Memory B cell (primary cell): ENCODE measurements around the gene CACNB4.
A peak's percentile ranks its signal among the peaks of the same experiment; 100 is the strongest.

Experiments used
- ATAC-seq: fragments of 150-1000 bp; cut with Tn5 transposase; 2 replicates; pipeline ENCODE4 v1.10.0; 2021; ENCODE audit warnings: low read depth, mild to moderate bottlenecking, moderate library complexity
- DNase-seq, 2 donors: peaks; one replicate each; pipeline ENCODE4 v3.0.0; 2022; ENCODE audit warnings: low spot score in 2 of 2
- H3K27ac Mint-ChIP-seq: one replicate; pipeline ENCODE4 v1.8.0; 2022; ENCODE audit warnings: mild to moderate bottlenecking, moderate library complexity, mixed read lengths
- H3K27me3 Mint-ChIP-seq: one replicate; pipeline ENCODE4 v1.8.0; 2022; ENCODE audit warnings: mixed read lengths
- H3K36me3 Mint-ChIP-seq: one replicate; pipeline ENCODE4 v1.8.0; 2022; ENCODE audit warnings: mild to moderate bottlenecking, mixed read lengths
- H3K4me1 Mint-ChIP-seq: one replicate; pipeline ENCODE4 v1.8.0; 2022; ENCODE audit warnings: mixed read lengths
- H3K4me3 Mint-ChIP-seq: one replicate; pipeline ENCODE4 v1.8.0; 2022; ENCODE audit warnings: mild to moderate bottlenecking, moderate library complexity, mixed read lengths
- H3K9me3 Mint-ChIP-seq: one replicate; pipeline ENCODE4 v1.8.0; 2022; ENCODE audit warnings: mixed read lengths

The CACNB4 gene

DNA sequence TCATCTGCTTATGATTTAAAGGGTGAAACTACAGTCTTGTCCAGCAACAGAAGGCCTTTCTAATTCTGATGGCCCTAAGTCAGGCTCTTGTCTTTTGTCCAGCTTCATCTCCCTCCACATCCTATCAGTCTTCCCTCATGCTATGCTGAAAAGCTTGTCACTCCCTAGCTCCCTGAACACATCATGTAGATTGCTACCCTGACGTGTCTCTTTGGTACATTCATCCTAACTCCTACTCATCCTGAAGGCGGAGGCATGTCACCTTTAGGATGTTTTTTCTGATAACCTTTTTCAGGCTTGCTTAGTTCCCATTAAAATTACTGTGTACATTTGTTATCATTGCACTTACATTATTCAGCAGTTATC, 192.2 kb downstream of the CACNB4 start:
- ATAC-seq, result no peak
- no peak overlapping the region for H3K4me3 Mint-ChIP-seq
- peaks cover 1% of the 10 kb centered on the region for H3K27me3 Mint-ChIP-seq
- no peak for DNase-seq
- H3K36me3 Mint-ChIP-seq, result no peaks in the 10 kb centered on the region
- H3K4me1 Mint-ChIP-seq, result peaks cover 11% of the 10 kb centered on the region
- no peaks in the 10 kb centered on the region for H3K9me3 Mint-ChIP-seq
- H3K27ac Mint-ChIP-seq, result no peak overlapping the region

DNA sequence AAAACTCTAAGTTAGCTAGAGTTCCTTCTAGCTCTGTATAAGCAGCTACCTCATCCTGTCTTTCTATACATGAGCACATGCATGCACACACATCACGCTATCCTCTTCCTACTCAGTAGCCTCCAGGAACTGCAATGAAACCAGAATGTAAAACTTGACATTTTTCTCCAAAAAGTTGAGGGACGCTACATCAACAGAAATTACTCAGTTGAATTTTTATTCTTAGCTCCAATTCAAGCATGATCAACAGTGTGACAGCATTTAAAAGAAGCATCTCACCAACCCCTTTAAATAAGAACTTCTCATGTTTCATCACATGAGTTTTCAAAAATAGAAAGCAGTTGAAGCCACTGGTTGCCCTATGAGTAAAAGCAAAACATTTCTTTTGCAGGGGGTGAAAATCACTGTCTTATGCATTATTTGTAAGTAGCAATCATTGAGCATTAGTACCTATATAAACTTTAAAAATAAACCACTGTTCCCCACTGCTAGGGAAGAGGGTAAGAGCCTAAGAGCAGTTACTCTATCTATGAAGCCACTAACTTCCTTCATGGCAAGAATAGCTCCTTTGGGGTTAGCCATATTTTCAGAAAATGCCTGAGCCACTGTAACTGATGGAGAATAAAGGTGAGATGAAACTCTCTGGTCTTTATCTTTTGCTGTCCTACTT, 192.7 kb downstream of the CACNB4 start:
- Mint-ChIP-seq H3K4me1 (peaks cover 11% of the 10 kb centered on the region), H3K27ac (no peak overlapping the region), H3K9me3 (no peaks in the 10 kb centered on the region), H3K4me3 (no peak overlapping the region), H3K36me3 (no peaks in the 10 kb centered on the region), H3K27me3 (peaks cover 1% of the 10 kb centered on the region)
- DNase-seq, result no peak
- ATAC-seq, result no peak

DNA sequence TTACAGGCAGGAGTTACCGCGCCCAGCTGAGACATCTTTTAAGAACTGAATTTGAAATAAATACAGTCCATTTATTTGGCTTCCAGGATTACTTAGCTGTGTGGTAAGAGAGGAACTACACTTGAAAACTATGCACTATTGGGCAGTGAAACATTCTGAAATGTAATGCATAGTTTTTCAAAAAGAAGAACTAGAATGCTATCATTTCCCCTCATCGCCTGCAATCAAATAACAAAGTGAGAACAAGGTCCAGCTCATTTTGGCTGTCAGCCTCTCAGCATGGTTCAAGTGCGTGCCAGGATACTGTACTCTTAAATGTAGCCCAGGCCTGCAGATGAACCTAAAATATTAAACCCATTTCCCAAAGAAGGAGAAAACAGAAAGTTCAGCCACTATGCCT, 194.0 kb downstream of the CACNB4 start:
- ATAC-seq, result no peak
- peak overlapping the region; percentile 15 for H3K27ac Mint-ChIP-seq
- H3K36me3 Mint-ChIP-seq, result no peaks in the 10 kb centered on the region
- H3K27me3 Mint-ChIP-seq, result peaks cover 1% of the 10 kb centered on the region
- no peaks in the 10 kb centered on the region for H3K9me3 Mint-ChIP-seq
- H3K4me3 Mint-ChIP-seq, result no peak overlapping the region
- no peak for DNase-seq
- H3K4me1 Mint-ChIP-seq, result peaks cover 11% of the 10 kb centered on the region

DNA sequence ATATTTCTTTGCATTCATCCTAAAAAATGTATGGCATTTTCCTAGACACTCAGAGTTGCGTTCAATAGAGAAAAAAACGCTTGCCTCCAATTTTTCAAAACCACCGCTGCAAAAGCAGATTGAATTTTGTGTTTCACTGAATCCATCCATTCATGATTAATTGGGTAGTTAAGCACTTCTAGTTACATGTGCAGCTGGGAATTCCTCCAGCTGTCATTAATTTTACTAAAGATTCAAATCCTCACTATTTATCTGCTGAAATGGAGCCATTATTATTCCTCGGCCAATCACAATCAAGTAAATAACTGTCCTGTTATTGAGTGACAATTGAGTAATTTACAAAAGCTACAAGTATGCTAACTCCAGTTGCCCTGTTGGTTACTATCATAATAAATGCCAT, 194.8 kb downstream of the CACNB4 start:
- Mint-ChIP-seq H3K36me3 (no peaks in the 10 kb centered on the region), H3K4me3 (no peak overlapping the region), H3K27me3 (peaks cover 1% of the 10 kb centered on the region), H3K9me3 (no peaks in the 10 kb centered on the region), H3K27ac (no peak overlapping the region), H3K4me1 (peaks cover 11% of the 10 kb centered on the region)
- DNase-seq (no peak), ATAC-seq (no peak)

DNA sequence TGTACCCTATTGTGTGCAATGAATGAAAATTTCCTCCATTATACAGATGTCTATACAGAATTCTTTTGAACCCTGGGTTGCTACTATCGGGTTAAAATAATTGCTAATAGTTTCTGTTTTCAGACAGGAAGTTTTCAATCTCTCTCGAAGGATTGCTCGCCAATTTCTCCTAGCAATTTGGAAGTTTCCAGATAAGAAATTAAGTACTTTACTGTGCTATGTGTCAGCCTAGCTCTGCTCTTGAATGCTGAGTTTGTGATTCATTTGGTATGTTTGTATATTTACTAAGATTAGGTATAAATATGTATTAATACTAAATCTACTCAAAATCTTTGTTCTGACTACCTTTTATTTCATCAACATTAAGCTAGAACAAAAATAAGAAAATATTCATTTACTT, 196.0 kb downstream of the CACNB4 start:
- H3K27me3 Mint-ChIP-seq, result peaks cover 1% of the 10 kb centered on the region
- no peak overlapping the region for H3K4me3 Mint-ChIP-seq
- no peaks in the 10 kb centered on the region for H3K9me3 Mint-ChIP-seq
- H3K27ac Mint-ChIP-seq, result no peak overlapping the region
- ATAC-seq, result no peak
- peaks cover 11% of the 10 kb centered on the region for H3K4me1 Mint-ChIP-seq
- no peak for DNase-seq
- no peaks in the 10 kb centered on the region for H3K36me3 Mint-ChIP-seq

DNA sequence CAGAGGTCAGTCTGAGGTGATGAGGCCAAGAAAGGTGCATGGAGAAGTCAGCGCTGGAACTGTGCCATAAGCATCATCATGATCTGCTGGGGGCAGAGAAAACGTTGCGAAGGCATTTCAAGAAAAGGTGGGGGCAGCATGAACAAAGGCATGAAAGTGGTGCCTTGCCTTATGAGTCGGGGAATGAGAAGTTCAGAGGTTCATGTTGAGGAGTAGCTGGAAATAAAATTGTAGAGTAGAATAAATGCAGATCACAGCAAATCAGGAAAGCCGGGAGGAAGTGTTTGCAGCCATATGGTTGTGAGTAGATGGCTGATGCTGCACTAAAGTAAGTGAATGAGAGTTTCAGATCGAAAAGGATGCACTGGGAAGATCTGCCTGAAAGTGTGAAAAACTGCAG, 198.5 kb downstream of the CACNB4 start:
- no peak for DNase-seq

DNA sequence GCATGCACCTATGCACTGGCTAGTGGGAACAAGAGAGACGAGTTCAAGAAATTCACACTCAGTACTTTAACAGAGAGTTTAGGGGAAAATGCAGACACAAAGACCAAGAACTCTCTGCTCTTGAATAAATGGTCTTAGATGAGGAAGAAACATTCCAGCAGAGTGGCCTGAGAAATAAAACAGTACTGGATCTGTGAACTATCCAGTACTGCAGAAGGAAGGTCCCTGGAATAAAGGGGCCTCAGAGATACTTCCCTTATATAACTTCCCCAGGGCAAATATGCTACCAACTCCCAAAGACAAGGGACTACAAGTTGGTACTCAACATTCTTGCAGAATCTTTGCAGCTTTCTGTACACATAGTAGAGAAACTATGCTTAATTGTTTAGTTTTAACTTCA, 199.7 kb downstream of the CACNB4 start:
- Mint-ChIP-seq H3K27me3 (peaks cover 1% of the 10 kb centered on the region), H3K4me3 (no peak overlapping the region), H3K27ac (no peak overlapping the region), H3K4me1 (no peaks in the 10 kb centered on the region), H3K9me3 (peaks cover 5% of the 10 kb centered on the region), H3K36me3 (peaks cover 4% of the 10 kb centered on the region)
- DNase-seq, result no peak
- no peak for ATAC-seq

More for the DNA sequence above, 198.5 kb downstream of the CACNB4 start:
- Mint-ChIP-seq H3K4me3 (no peak overlapping the region), H3K27me3 (peaks cover 1% of the 10 kb centered on the region), H3K36me3 (no peaks in the 10 kb centered on the region), H3K27ac (no peak overlapping the region), H3K9me3 (no peaks in the 10 kb centered on the region), H3K4me1 (peaks cover 5% of the 10 kb centered on the region)
- no peak for ATAC-seq

DNA sequence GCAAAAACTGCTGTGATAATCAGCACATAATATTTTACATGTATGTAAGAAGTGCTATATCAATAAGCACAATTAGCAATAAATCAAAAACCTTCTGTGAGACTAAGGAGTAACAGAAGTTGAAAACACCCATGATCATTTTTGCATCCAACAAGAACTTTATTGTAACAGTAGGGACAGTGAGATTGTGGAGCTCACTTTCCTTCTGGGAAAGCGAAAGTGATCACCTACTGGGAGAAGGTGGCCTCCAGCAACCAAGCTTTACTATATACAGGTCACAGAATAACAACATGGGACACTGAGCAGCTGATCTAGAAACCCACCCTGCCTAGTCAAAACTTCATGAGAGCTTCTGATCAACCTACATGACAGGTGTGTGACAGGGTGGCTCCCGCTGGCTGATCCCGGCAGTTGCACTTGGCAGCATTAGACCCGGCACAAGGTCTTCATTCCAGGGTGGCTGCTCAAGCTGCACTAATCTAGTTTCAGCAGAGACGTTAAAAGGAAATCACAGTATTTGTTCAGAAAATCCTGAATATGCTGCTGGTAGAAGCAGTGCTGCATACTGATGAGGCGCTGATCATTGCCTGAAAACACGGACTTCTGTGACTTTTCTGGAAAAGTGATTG, 207.2 kb downstream of the CACNB4 start:
- peaks cover 4% of the 10 kb centered on the region for H3K36me3 Mint-ChIP-seq
- DNase-seq, result no peak
- ATAC-seq, result no peak
- H3K27ac Mint-ChIP-seq, result no peak overlapping the region
- H3K4me1 Mint-ChIP-seq, result peaks cover 2% of the 10 kb centered on the region
- no peak overlapping the region for H3K4me3 Mint-ChIP-seq
- no peaks in the 10 kb centered on the region for H3K27me3 Mint-ChIP-seq
- peaks cover 5% of the 10 kb centered on the region for H3K9me3 Mint-ChIP-seq

DNA sequence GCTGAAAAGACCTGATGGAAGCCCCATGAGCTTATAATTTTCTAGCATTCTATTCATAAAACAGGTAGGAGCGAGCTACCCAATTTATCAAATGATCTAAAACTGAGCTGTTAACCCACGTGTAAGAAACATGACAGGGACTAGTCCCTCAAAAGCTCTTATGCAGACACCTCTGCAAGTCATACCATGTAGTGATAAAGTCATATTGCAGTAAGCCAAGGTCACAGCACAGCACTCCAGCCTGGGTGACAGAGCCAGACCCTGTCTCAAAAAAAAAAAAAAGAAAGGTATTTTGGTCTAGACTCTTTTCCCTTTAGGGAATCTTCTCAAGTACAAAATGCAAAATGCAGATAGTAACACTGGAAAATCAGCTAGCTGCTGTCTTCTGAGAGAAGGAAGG, 211.7 kb downstream of the CACNB4 start:
- DNase-seq (no peak), ATAC-seq (no peak)
- Mint-ChIP-seq H3K4me3 (no peak overlapping the region), H3K27ac (no peak overlapping the region), H3K4me1 (peaks cover 4% of the 10 kb centered on the region), H3K27me3 (peaks cover 2% of the 10 kb centered on the region), H3K36me3 (no peaks in the 10 kb centered on the region), H3K9me3 (no peaks in the 10 kb centered on the region)

DNA sequence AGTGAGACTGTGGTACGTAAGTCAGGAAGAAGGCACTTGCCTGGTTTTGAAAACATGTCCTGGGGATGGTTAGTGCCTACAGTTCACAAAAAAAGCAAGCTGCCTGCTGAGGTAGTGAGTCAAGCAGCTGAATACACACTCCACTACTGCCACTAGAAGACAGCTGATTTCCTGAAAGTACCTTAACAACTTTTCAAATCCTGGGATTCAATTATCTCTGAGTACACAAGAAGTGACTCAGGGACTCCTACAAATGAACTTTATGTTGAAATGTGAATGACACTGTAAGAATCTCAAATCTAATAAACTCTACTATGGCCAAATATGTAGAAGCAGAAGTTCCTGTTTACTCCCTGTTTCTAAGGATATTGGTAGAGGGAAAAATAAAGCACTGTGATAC, 212.6 kb downstream of the CACNB4 start:
- no peak for DNase-seq
- no peak for ATAC-seq
- H3K9me3 Mint-ChIP-seq, result no peaks in the 10 kb centered on the region
- peaks cover 2% of the 10 kb centered on the region for H3K27me3 Mint-ChIP-seq
- no peak overlapping the region for H3K27ac Mint-ChIP-seq
- no peak overlapping the region for H3K4me3 Mint-ChIP-seq
- peaks cover 4% of the 10 kb centered on the region for H3K4me1 Mint-ChIP-seq
- no peaks in the 10 kb centered on the region for H3K36me3 Mint-ChIP-seq

DNA sequence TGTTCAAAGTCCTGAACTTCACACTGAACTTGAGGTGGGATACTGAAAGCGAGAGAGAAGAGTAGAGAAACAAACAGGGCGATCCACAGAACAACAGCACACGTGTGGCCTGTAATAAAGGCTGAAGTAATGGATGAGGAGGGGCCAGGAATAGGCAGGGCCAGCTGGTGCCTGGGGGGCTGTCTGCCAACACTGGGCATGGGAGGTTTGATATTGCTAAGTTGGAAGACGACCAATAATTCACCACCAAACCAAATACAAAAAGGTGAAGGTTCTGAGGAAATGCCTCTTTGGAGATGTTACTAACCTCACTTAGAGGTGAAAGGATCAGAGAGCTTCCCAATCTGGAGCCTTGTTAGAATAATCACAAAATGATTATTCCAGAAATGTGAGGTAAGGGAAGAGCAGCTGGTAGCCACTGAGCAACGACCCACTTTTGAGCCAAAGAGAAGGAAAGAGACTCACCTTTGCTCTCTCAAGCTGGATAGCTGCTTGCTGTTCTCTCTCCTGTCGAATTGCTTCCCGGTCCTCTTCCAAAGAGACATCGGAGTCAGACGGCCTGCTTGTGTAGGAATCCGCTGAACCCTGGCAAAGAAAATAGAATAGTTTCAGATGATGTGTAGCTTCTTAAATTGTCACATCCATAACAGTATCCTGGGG, 215.9 kb downstream of the CACNB4 start:
- Mint-ChIP-seq H3K27ac (no peak overlapping the region), H3K36me3 (no peaks in the 10 kb centered on the region), H3K4me3 (no peak overlapping the region), H3K27me3 (peaks cover 2% of the 10 kb centered on the region), H3K9me3 (no peaks in the 10 kb centered on the region), H3K4me1 (peaks cover 10% of the 10 kb centered on the region)
- DNase-seq (no peak), ATAC-seq (no peak)

DNA sequence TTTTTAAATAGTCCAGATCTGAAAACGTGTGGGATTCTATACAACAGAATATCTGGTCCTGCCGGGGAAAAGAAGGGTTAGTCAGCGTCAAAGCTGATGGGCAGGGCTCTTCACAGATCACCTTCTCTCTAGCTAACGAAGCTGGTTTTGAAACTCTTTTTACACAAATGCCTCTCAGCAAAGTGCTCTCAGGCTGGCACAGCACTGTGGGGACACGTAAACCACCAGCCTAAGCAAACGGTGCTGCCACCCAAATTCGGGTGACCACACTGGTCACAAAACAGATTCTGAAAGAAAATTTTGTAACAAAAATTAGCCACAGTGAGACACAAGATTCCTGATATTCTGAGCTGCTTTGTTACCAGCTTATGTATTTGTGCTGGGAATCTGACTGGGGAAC, 217.5 kb downstream of the CACNB4 start:
- Mint-ChIP-seq H3K27ac (no peak overlapping the region), H3K27me3 (peaks cover 2% of the 10 kb centered on the region), H3K4me3 (no peak overlapping the region), H3K4me1 (peaks cover 6% of the 10 kb centered on the region), H3K36me3 (no peaks in the 10 kb centered on the region), H3K9me3 (no peaks in the 10 kb centered on the region)
- DNase-seq, result no peak
- ATAC-seq, result no peak

DNA sequence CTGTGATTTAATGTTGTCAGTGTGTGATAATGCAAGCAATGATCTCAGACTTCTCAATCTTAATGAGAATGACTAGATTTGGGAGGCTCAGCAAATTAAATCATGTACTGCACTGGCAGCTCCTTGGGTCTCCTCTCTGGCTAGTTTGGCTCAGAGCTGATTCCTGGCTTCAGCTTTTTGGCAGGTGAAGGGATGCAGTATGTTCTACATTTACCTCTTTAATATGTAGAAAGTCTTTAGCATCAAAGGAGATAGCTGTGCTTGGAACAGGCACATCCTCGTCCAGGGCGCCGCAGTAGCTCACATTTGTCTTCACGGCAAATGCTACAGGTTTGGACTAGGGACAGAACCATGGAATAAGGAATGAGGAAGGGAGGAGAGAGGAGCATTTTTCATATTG, 218.3 kb downstream of the CACNB4 start:
- ATAC-seq, result no peak
- no peaks in the 10 kb centered on the region for H3K9me3 Mint-ChIP-seq
- H3K4me1 Mint-ChIP-seq, result peaks cover 6% of the 10 kb centered on the region
- no peaks in the 10 kb centered on the region for H3K36me3 Mint-ChIP-seq
- DNase-seq, result no peak
- no peak overlapping the region for H3K4me3 Mint-ChIP-seq
- H3K27ac Mint-ChIP-seq, result no peak overlapping the region
- H3K27me3 Mint-ChIP-seq, result peaks cover 2% of the 10 kb centered on the region

DNA sequence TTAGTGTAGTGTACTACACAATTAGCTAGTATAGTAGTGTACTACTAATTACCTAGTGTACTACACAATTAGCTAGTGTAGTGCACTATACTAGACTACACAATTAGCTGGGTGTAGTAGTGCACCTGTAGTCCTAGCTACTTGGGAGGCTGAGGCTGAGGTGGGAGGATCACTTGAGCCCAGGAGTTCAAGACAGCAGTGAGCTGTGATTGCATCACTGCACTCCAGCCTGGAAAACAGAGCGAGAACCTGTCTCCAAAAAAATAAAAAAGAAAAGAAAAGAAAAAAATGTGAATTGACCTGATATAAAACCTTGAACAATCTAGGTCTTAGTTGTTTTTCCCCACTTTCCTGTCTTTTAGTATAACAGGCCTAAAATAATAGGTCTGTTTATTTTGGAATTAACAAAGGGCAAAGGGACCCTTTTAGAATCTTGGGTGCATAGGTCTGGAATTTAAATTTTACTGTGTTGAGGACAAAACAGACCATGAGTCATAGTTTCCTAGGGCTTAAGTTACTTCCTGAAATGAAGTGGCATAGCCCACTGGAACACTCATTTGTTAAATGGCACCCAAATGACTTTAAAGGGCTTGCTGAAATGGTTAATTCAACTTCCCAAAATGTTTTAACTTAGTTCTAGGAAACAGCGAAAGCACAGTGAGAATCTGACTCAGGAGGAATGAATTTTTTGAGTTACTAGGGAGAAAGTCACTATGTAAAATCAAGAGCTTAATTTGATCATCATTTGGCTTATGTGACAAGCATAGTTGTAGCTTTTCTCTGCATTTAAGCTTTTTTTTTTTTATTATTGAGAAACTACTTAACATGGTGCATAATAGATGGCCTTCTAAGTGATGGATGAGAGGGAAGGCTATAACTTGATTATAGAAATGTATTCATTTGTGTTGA, 219.9 kb downstream of the CACNB4 start:
- H3K4me3 Mint-ChIP-seq, result no peak overlapping the region
- H3K4me1 Mint-ChIP-seq, result peaks cover 6% of the 10 kb centered on the region
- no peak overlapping the region for H3K27ac Mint-ChIP-seq
- H3K36me3 Mint-ChIP-seq, result no peaks in the 10 kb centered on the region
- DNase-seq, result no peak
- H3K9me3 Mint-ChIP-seq, result no peaks in the 10 kb centered on the region
- ATAC-seq, result no peak
- H3K27me3 Mint-ChIP-seq, result peaks cover 2% of the 10 kb centered on the region
